Prostate gland (tissue), 2 donors: ENCODE results near the gene IGHMBP2.

Source experiments
- CTCF ChIP-seq, 4 experiments: fragments of 200-600 bp in 2 of 4; fragments of 450-650 bp in 2 of 4; sonication (generic) in 2 of 4; IDR thresholded peaks; 1 replicate in 3 of 4; 2 replicates in 1 of 4; pipeline ENCODE4 v1.5.1; 2016 to 2019; ENCODE audit warnings: antibody characterized with exemption in 4 of 4, mild to moderate bottlenecking in 2 of 4, moderate library complexity in 2 of 4
- POLR2AphosphoS5 ChIP-seq: sonication (generic); formaldehyde crosslinking; IDR thresholded peaks from one replicate; pipeline ENCODE4 v1.6.1; 2017; ENCODE audit warnings: antibody characterized with exemption

GRCh38 chr11:68950270-68950669 is 46.6 kb downstream of the IGHMBP2 start:
- TF ChIP-seq CTCF (IDR thresholded peaks at IDR 0.05) (no peak), POLR2AphosphoS5 (no peak)
